A673 (cell line): ENCODE measurements around the gene HS6ST3. TPM values are rescaled to one million over a fixed set of nuclear protein-coding genes. Genes with fewer than 3 reads are reported as not detected.

Source experiments
- BruUV-seq: library from RNA; stranded (reverse); fragments of 400-500 nt; replicated peaks from 2 replicates; lab custom pipeline; 2021; lab: Mats Ljungman, UMichigan
- CTCF ChIA-PET: fragments of 300-600 bp; sonication (Branson Sonifier 250); formaldehyde crosslinking; loops from one replicate; lab custom pipeline; 2022; ENCODE audit warnings: antibody characterized with exemption; lab: Charles Lee
- POLR2A ChIA-PET: fragments of 300-600 bp; sonication (Branson Sonifier 250); formaldehyde crosslinking; loops from one replicate; lab custom pipeline; 2022; ENCODE audit warnings: antibody characterized with exemption; ENCODE audit not compliant: low non-redundant PET; lab: Charles Lee
- DNase-seq: peaks from one replicate; pipeline ENCODE4 v3.0.0-alpha.2; 2015; ENCODE audit warnings: low spot score
- H3K27ac ChIP-seq: fragments of 200-600 bp; sonication (generic); 2 replicates; pipeline ENCODE4 v1.5.1; 2016; ENCODE audit warnings: mixed run types, low read depth, mild to moderate bottlenecking, mixed read lengths, antibody characterized with exemption, low read length; ENCODE audit not compliant: poor library complexity, severe bottlenecking
- H3K27me3 ChIP-seq: fragments of 200-600 bp; sonication (generic); replicated peaks from 2 replicates; pipeline ENCODE4 v1.6.1; 2017; ENCODE audit warnings: mixed run types, low read depth, mild to moderate bottlenecking, mixed read lengths, antibody characterized with exemption, low read length; ENCODE audit not compliant: insufficient read depth, poor library complexity
- H3K36me3 ChIP-seq: fragments of 200-600 bp; sonication (generic); 2 replicates; pipeline ENCODE4 v1.6.1; 2016; ENCODE audit warnings: mixed run types, mild to moderate bottlenecking, mixed read lengths, antibody characterized with exemption, low read length; ENCODE audit not compliant: insufficient read depth, poor library complexity, severe bottlenecking
- H3K4me1 ChIP-seq: fragments of 200-600 bp; sonication (generic); 2 replicates; pipeline ENCODE4 v1.6.1; 2017; ENCODE audit warnings: mixed run types, mild to moderate bottlenecking, mixed read lengths, antibody characterized with exemption, low read length; ENCODE audit not compliant: insufficient read depth, poor library complexity, severe bottlenecking
- H3K4me3 ChIP-seq: fragments of 200-600 bp; sonication (generic); 2 replicates; pipeline ENCODE4 v1.5.1; 2016; ENCODE audit warnings: low read depth, mixed run types, mild to moderate bottlenecking, mixed read lengths, low read length; ENCODE audit not compliant: poor library complexity, severe bottlenecking
- H3K9me3 ChIP-seq: fragments of 200-600 bp; sonication (generic); 2 replicates; pipeline ENCODE4 v1.6.1; 2016; ENCODE audit warnings: mixed run types, low read depth, mild to moderate bottlenecking, mixed read lengths, antibody characterized with exemption, low read length; ENCODE audit not compliant: poor library complexity, severe bottlenecking
- CTCF ChIP-seq: fragments of 300-800, 200-600 bp; sonication (generic); conservative IDR thresholded peaks from 2 replicates; pipeline ENCODE4 v1.5.1; 2017; ENCODE audit warnings: low read depth, mild to moderate bottlenecking, antibody characterized with exemption, low read length, moderate library complexity, mixed read lengths
- EZH2 ChIP-seq: fragments of 200-600 bp; sonication (generic); IDR thresholded peaks from 2 replicates; pipeline ENCODE4 v1.6.1; 2017; ENCODE audit warnings: borderline replicate concordance, low read depth, mild to moderate bottlenecking, mixed read lengths, antibody characterized with exemption, low read length; ENCODE audit not compliant: poor library complexity, severe bottlenecking
- intact Hi-C: fragments of 100-400 bp; cut with micrococcal nuclease; formaldehyde crosslinking; loops from one replicate; pipeline ENCODE4 v1.10.0; 2022; ENCODE audit not compliant: unreplicated experiment
- total RNA-seq: library from RNA; stranded (reverse); gene quantifications from 2 replicates; pipeline ENCODE4 v1.2.3, GENCODE V29; 2021

Gene HS6ST3
- total RNA-seq, 1 experiment from 2014 or later, result not detected

GRCh38 chr13:96821381-96821780 is 731.5 kb downstream of the HS6ST3 start:
- H3K4me1 ChIP-seq, result no peaks in the 10 kb centered on the region
- no peak for DNase-seq
- CTCF ChIA-PET, result no interaction called here
- no peak overlapping the region for H3K4me3 ChIP-seq
- H3K27ac ChIP-seq, result no peak overlapping the region
- POLR2A ChIA-PET, result interaction anchor here (0.6 kb wide), 1 partner anchor 98 kb away, joined by 3 read pairs; no protein-coding TSS in a partner anchor
- H3K27me3 ChIP-seq, result no peaks in the 10 kb centered on the region
- no peaks in the 10 kb centered on the region for H3K36me3 ChIP-seq
- no peaks in the 10 kb centered on the region for H3K9me3 ChIP-seq
- TF ChIP-seq CTCF (no peak), EZH2 (no peak)
- intact Hi-C loops, result no loop called here
- BruUV-seq, result no TSS peak

- no peak for TF ChIP-seq CTCF
- TF ChIP-seq EZH2, result no peak
- Histone ChIP-seq H3K4me3 (no peak overlapping the region), H3K27me3 (no peaks in the 10 kb centered on the region), H3K36me3 (no peaks in the 10 kb centered on the region), H3K27ac (no peak overlapping the region), H3K4me1 (no peaks in the 10 kb centered on the region), H3K9me3 (no peaks in the 10 kb centered on the region)
- POLR2A ChIA-PET, result no interaction called here
- no peak for DNase-seq
- CTCF ChIA-PET, result no interaction called here
- intact Hi-C loops, result no loop called here
- no TSS peak for BruUV-seq
Observed at GRCh38 chr13:96821971-96822370, 732.1 kb downstream of the HS6ST3 start.

- intact Hi-C loops, result no loop called here
- no peaks in the 10 kb centered on the region for H3K27me3 ChIP-seq
- H3K9me3 ChIP-seq, result no peaks in the 10 kb centered on the region
- ChIA-PET CTCF (interaction anchor here (0.6 kb wide), 1 partner anchor 163 kb away, joined by 3 read pairs; no protein-coding TSS in a partner anchor), POLR2A (no interaction called here)
- no peaks in the 10 kb centered on the region for H3K36me3 ChIP-seq
- peak; percentile 40 for TF ChIP-seq CTCF
- TF ChIP-seq EZH2, result no peak
- peak; percentile 24 for DNase-seq
- no TSS peak for BruUV-seq
- H3K27ac ChIP-seq, result no peak overlapping the region
- no peak overlapping the region for H3K4me3 ChIP-seq
- H3K4me1 ChIP-seq, result no peaks in the 10 kb centered on the region
Observed at GRCh38 chr13:96822895-96823294, 733.0 kb downstream of the HS6ST3 start.
